ENCODE data around the gene RIOK3. TPM values are rescaled to one million over a fixed set of nuclear protein-coding genes. Genes with fewer than 3 reads are reported as not detected.

Gene RIOK3
- total RNA-seq, 1 experiment from 2014 or later = 42.5 TPM

- H4K20me1 ChIP-seq (ENCODE audit: insufficient read depth) = no peaks in the 10 kb centered on the region
- no peak overlapping the region for H3K4me3 ChIP-seq (replicated peaks in 1 of 2; ENCODE audit: low read depth in 1 of 2, low read length in 2 of 2)
- ChIA-PET POLR2A (no interaction called here), RAD21 (ENCODE audit: low non-redundant PET in 1 of 2, low total read pairs in 2 of 2, uncharacterized antibody in 2 of 2, unreplicated experiment in 2 of 2) (interaction anchor here in 1 of 2 experiments (0.7 kb wide), 1 partner anchor 179 kb away, joined by 3 read pairs; no protein-coding TSS in a partner anchor), CTCF (interaction anchor here (0.6 kb wide), 1 partner anchor 107 kb away, joined by 4 read pairs; no protein-coding TSS in a partner anchor)
- H2AFZ ChIP-seq (ENCODE audit: low read depth, low read length, poor library complexity, severe bottlenecking) = no peak overlapping the region
- H3K4me2 ChIP-seq (ENCODE audit: low read length) = no peak overlapping the region
- no peaks in the 10 kb centered on the region for H3K27me3 ChIP-seq (ENCODE audit: insufficient read depth, low read length)
- H3K9me3 ChIP-seq (ENCODE audit: control insufficient read depth in 1 of 2, insufficient read depth in 1 of 2, low read depth in 1 of 2, low read length in 2 of 2) = no peaks in the 10 kb centered on the region
- H3K9ac ChIP-seq (ENCODE audit: low read length) = no peak overlapping the region
- BruUV-seq (replicated peaks) = no TSS peak
- H3K9me2 ChIP-seq (ENCODE audit: insufficient read depth) = no peaks in the 10 kb centered on the region
- no peaks in the 10 kb centered on the region for H3K79me2 ChIP-seq (ENCODE audit: insufficient read depth, low read length)
- TF ChIP-seq ZFX (IDR thresholded peaks at IDR 0.05) (no peak), SP1 (IDR thresholded peaks at IDR 0.05; ENCODE audit: low read depth) (no peak), CEBPB (IDR thresholded peaks at IDR 0.05; ENCODE audit: low read depth) (no peak), CBX3 (IDR thresholded peaks at IDR 0.05; ENCODE audit: low read depth) (no peak), FOSL1 (IDR thresholded peaks at IDR 0.05; ENCODE audit: low read depth) (no peak), ELF1 (IDR thresholded peaks at IDR 0.05; ENCODE audit: borderline replicate concordance, low read depth) (no peak), POLR2AphosphoS5 (IDR thresholded peaks at IDR 0.05; ENCODE audit: low read depth, low read length) (no peak)
- intact Hi-C loops (cut with micrococcal nuclease) = no loop called here
- ATAC-seq (no peak), DNase-seq (ENCODE audit: low read depth, low spot score) (no peak)
- peaks cover 0 to 5% of the 10 kb centered on the region in 2 experiments; a peak in 2 of 4 replicates for H3K4me1 ChIP-seq (ENCODE audit: control insufficient read depth in 1 of 2, insufficient read depth in 2 of 2, low read length in 2 of 2)
- peaks cover 36 to 54% of the 10 kb centered on the region in 2 experiments for H3K36me3 ChIP-seq (ENCODE audit: control insufficient read depth in 1 of 2, insufficient read depth in 2 of 2, low read length in 2 of 2)
- H3K27ac ChIP-seq (ENCODE audit: low read depth, low read length) = no peak overlapping the region
Measured at GRCh38 chr18:23523429-23524212, 70.5 kb downstream of the RIOK3 start.

- peaks cover 32 to 53% of the 10 kb centered on the region in 2 experiments for H3K36me3 ChIP-seq (ENCODE audit: control insufficient read depth in 1 of 2, insufficient read depth in 2 of 2, low read length in 2 of 2)
Measured at GRCh38 chr18:23524213-23524707, 71.2 kb downstream of the RIOK3 start.

More at GRCh38 chr18:23524213-23524707, 71.2 kb downstream of the RIOK3 start:
- Histone ChIP-seq H3K79me2 (ENCODE audit: insufficient read depth, low read length) (no peaks in the 10 kb centered on the region), H3K27ac (ENCODE audit: low read depth, low read length) (no peak overlapping the region), H3K4me3 (replicated peaks in 1 of 2; ENCODE audit: low read depth in 1 of 2, low read length in 2 of 2) (no peak overlapping the region), H3K9ac (ENCODE audit: low read length) (no peak overlapping the region), H3K9me2 (ENCODE audit: insufficient read depth) (no peaks in the 10 kb centered on the region), H2AFZ (ENCODE audit: low read depth, low read length, poor library complexity, severe bottlenecking) (no peak overlapping the region), H3K27me3 (ENCODE audit: insufficient read depth, low read length) (no peaks in the 10 kb centered on the region), H3K4me1 (ENCODE audit: control insufficient read depth in 1 of 2, insufficient read depth in 2 of 2, low read length in 2 of 2) (peaks cover 4 to 11% of the 10 kb centered on the region in 2 experiments), H3K9me3 (ENCODE audit: control insufficient read depth in 1 of 2, insufficient read depth in 1 of 2, low read depth in 1 of 2, low read length in 2 of 2) (no peaks in the 10 kb centered on the region), H4K20me1 (ENCODE audit: insufficient read depth) (no peaks in the 10 kb centered on the region), H3K4me2 (ENCODE audit: low read length) (no peak overlapping the region)
- no peak for TF ChIP-seq EGR1 (IDR thresholded peaks at IDR 0.05; ENCODE audit: low read depth)
- TF ChIP-seq JUND (IDR thresholded peaks at IDR 0.05) = no peak
- TF ChIP-seq SIN3A (IDR thresholded peaks at IDR 0.05; ENCODE audit: low read depth) = no peak
- no peak for TF ChIP-seq SRF (IDR thresholded peaks at IDR 0.05; ENCODE audit: low read depth)
- no peak for TF ChIP-seq SP1 (IDR thresholded peaks at IDR 0.05; ENCODE audit: low read depth)
- TF ChIP-seq POLR2A (IDR thresholded peaks at IDR 0.05; ENCODE audit: borderline replicate concordance, extremely low read depth, insufficient read depth, insufficient read length) = no peak
- DNase-seq (ENCODE audit: low read depth, low spot score) (no peak), ATAC-seq (no peak)
- ChIA-PET POLR2A (no interaction called here), CTCF (no interaction called here), RAD21 (ENCODE audit: low non-redundant PET in 1 of 2, low total read pairs in 2 of 2, uncharacterized antibody in 2 of 2, unreplicated experiment in 2 of 2) (no interaction called here)
- intact Hi-C loops (cut with micrococcal nuclease) = no loop called here
- no TSS peak for BruUV-seq (replicated peaks)

Measured in HCT116 (cell line).